ENCODE measurements around the gene ART5. TPM values are rescaled to one million over a fixed set of nuclear protein-coding genes. Genes with fewer than 3 reads are reported as not detected.

The ART5 gene
- total RNA-seq, 4 donors from 2014 or later, result 0.69 to 2.4 (median 1.7) TPM; not detected in 1

GRCh38 chr11:3683039-3683438, 41.2 kb upstream of the ART5 start:
- no peak overlapping the region for H3K4me3 ChIP-seq
- TF ChIP-seq CTCF (IDR thresholded peaks at IDR 0.05) (no peak), POLR2A (IDR thresholded peaks at IDR 0.05) (no peak)
- intact Hi-C loops (cut with DNase I; ENCODE audit: low total_unique reads), result no loop called here
- no peaks in the 10 kb centered on the region for H3K4me1 ChIP-seq
- no peak for DNase-seq
- H3K9me3 ChIP-seq, result no peaks in the 10 kb centered on the region
- no peaks in the 10 kb centered on the region for H3K36me3 ChIP-seq
- H3K27me3 ChIP-seq, result no peaks in the 10 kb centered on the region
- H3K27ac ChIP-seq, result no peak overlapping the region

- no peak for DNase-seq
- TF ChIP-seq CTCF (IDR thresholded peaks at IDR 0.05), result no peak
- TF ChIP-seq POLR2A (IDR thresholded peaks at IDR 0.05), result no peak
- intact Hi-C loops (cut with DNase I; ENCODE audit: low total_unique reads), result no loop called here
- no peaks in the 10 kb centered on the region for H3K4me1 ChIP-seq
- no peaks in the 10 kb centered on the region for H3K27me3 ChIP-seq
- H3K36me3 ChIP-seq, result no peaks in the 10 kb centered on the region
- no peaks in the 10 kb centered on the region for H3K9me3 ChIP-seq
- H3K27ac ChIP-seq, result no peak overlapping the region
- H3K4me3 ChIP-seq, result no peak overlapping the region
Measured at GRCh38 chr11:3679077-3679476, 37.3 kb upstream of the ART5 start.

- Histone ChIP-seq H3K27me3 (no peaks in the 10 kb centered on the region), H3K27ac (no peak overlapping the region), H3K4me3 (no peak overlapping the region), H3K9me3 (no peaks in the 10 kb centered on the region), H3K36me3 (no peaks in the 10 kb centered on the region), H3K4me1 (no peaks in the 10 kb centered on the region)
- DNase-seq, result no peak
- intact Hi-C loops (cut with DNase I; ENCODE audit: low total_unique reads), result no loop called here
- TF ChIP-seq CTCF (IDR thresholded peaks at IDR 0.05), result no peak
- TF ChIP-seq POLR2A (IDR thresholded peaks at IDR 0.05), result no peak
Measured at GRCh38 chr11:3675971-3676370, 34.2 kb upstream of the ART5 start.

GRCh38 chr11:3674189-3674588, 32.4 kb upstream of the ART5 start:
- intact Hi-C loops (cut with DNase I; ENCODE audit: low total_unique reads), result no loop called here
- Histone ChIP-seq H3K36me3 (no peaks in the 10 kb centered on the region), H3K27me3 (no peaks in the 10 kb centered on the region), H3K27ac (no peak overlapping the region), H3K4me3 (no peak overlapping the region), H3K4me1 (no peaks in the 10 kb centered on the region), H3K9me3 (no peaks in the 10 kb centered on the region)
- TF ChIP-seq POLR2A (IDR thresholded peaks at IDR 0.05) (no peak), CTCF (IDR thresholded peaks at IDR 0.05) (no peak)
- no peak for DNase-seq

- H3K4me3 ChIP-seq, result no peak within 1 kb of the TSS
- H3K9me3 ChIP-seq, result no peaks in the 10 kb centered on the region
- intact Hi-C loops (cut with DNase I; ENCODE audit: low total_unique reads), result no loop called here
- no peaks in the 10 kb centered on the region for H3K4me1 ChIP-seq
- H3K27me3 ChIP-seq, result no peaks in the 10 kb centered on the region
- TF ChIP-seq CTCF (IDR thresholded peaks at IDR 0.05) (no peak), POLR2A (IDR thresholded peaks at IDR 0.05) (no peak)
- H3K36me3 ChIP-seq, result no peaks in the 10 kb centered on the region
- no peak for DNase-seq
- H3K27ac ChIP-seq, result no peak within 1 kb of the TSS
Measured at GRCh38 chr11:3671334-3672254, 29.8 kb upstream of the ART5 start, which contains the start of gene CHRNA10. CHRNA10 (minus strand) TSS chr11:3671384; CDS start chr11:3671312, 72 bp downstream.
